ENCODE measurements around the gene MSANTD3. TPM values are rescaled to one million over a fixed set of nuclear protein-coding genes. Genes with fewer than 3 reads are reported as not detected.

The MSANTD3 gene
- total and polyA plus RNA-seq, 8 donors: 19.9 to 31.7 (median 22.2) TPM

DNA sequence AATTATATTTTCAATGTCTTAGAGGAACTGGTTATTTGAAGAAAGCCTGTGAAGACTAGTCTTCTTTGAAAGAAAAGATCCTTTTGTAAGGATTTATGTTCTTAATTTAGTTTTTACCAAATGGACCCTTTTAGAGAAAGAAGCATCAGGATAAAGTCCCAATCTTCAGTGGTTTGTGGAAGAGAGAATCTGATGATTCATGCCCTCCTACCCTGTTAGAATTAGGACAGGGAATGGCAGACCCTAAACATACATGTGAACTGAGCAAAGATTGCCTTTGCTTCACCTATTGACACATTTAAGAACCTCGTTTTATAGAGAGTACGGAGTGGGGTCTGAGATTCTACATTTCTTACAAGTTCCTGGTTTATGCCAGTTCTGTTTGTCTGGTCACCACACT is 26.0 kb downstream of the MSANTD3 start:
- Histone ChIP-seq H3K4me1 (no peaks in the 10 kb centered on the region), H3K9me3 (no peaks in the 10 kb centered on the region)
- TF ChIP-seq, protein P1, sequence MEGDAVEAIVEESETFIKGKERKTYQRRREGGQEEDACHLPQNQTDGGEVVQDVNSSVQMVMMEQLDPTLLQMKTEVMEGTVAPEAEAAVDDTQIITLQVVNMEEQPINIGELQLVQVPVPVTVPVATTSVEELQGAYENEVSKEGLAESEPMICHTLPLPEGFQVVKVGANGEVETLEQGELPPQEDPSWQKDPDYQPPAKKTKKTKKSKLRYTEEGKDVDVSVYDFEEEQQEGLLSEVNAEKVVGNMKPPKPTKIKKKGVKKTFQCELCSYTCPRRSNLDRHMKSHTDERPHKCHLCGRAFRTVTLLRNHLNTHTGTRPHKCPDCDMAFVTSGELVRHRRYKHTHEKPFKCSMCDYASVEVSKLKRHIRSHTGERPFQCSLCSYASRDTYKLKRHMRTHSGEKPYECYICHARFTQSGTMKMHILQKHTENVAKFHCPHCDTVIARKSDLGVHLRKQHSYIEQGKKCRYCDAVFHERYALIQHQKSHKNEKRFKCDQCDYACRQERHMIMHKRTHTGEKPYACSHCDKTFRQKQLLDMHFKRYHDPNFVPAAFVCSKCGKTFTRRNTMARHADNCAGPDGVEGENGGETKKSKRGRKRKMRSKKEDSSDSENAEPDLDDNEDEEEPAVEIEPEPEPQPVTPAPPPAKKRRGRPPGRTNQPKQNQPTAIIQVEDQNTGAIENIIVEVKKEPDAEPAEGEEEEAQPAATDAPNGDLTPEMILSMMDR (IDR thresholded peaks at IDR 0.05): no peak

DNA sequence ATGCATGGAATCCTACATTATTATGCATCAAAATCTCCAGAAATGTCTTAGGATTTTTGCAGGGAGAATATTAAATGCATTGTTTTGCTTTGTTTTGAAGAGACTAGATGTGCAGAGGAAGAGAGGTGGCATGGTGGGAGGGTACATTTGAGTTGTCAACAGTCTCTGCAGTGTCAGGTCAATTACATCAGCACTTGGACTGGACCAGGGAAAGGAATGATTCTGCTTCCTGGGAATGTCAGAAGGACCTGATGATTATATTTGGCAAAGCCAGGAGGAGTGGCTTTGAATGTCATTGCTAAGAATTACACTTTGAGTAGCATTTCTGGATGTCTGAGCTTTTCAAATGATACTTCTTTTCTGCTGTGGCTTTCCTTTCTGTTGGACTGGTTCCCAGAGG is 28.5 kb downstream of the MSANTD3 start:
- TF ChIP-seq, protein P1 (IDR thresholded peaks at IDR 0.05): no peak
- DNase-seq (no peak), ATAC-seq (no peak)
- Histone ChIP-seq H3K27me3 (no peaks in the 10 kb centered on the region), H3K4me1 (no peaks in the 10 kb centered on the region), H3K4me3 (no peak overlapping the region), H3K9me3 (no peaks in the 10 kb centered on the region), H3K27ac (no peak overlapping the region), H3K36me3 (peaks cover 0 to 26% of the 10 kb centered on the region in 2 donors)
- intact Hi-C loops (cut with DNase I): no loop called here

More for the DNA sequence above, 26.0 kb downstream of the MSANTD3 start:
- Histone ChIP-seq H3K27me3 (no peaks in the 10 kb centered on the region), H3K36me3 (peaks cover 0 to 26% of the 10 kb centered on the region in 2 donors), H3K4me3 (no peak overlapping the region), H3K27ac (no peak overlapping the region)
- no peak for DNase-seq
- intact Hi-C loops (cut with DNase I): no loop called here
- no peak for ATAC-seq

DNA sequence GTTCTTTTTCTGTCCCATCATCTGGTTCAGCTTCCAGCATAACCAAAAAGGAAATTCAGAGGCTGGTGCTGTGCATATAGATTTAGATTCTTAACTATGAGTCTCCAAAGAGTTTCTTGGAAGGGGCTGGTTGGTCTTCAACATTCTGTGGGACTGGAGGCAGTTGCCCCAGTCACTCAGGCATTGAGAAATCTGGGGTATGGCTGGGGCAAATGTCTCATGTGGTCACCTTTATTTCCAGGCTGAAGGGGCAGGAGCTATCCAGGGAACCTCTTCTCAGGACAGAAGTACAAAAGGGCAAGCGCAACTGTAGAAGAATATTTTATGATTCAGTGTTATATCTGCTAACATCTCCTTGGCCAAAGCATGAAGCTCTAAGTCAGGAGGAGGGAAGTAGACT is 30.6 kb downstream of the MSANTD3 start:
- Histone ChIP-seq H3K9me3 (no peaks in the 10 kb centered on the region), H3K4me3 (no peak overlapping the region), H3K27ac (no peak overlapping the region), H3K27me3 (no peaks in the 10 kb centered on the region), H3K36me3 (peaks cover 0 to 8% of the 10 kb centered on the region in 2 donors), H3K4me1 (no peaks in the 10 kb centered on the region)
- ATAC-seq (no peak), DNase-seq (no peak)
- TF ChIP-seq, protein P1 (IDR thresholded peaks at IDR 0.05): no peak
- intact Hi-C loops (cut with DNase I): no loop called here

DNA sequence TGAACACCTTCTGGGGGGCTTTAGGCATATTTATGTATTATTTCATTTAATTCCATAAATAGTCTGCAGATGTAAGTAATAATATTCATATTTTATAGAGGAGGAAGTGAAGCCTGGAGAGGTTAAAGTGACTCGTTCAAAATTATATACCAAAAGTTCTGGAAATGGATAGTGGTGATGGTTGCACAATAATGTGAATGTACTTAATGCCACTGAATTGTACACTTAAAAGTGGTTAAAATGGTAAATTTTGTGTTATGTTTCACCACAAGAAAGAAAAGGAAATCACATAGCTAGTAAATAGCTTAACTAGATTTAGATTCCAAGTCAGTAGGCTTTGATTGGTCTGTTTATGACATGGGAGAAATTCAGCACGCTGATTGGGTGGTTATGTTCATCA is 33.0 kb downstream of the MSANTD3 start:
- no peak for ATAC-seq
- H3K27me3 ChIP-seq: no peaks in the 10 kb centered on the region
- DNase-seq: no peak
- no peak overlapping the region for H3K4me3 ChIP-seq
- no peaks in the 10 kb centered on the region for H3K4me1 ChIP-seq
- no peak overlapping the region for H3K27ac ChIP-seq
- TF ChIP-seq, protein P1 (IDR thresholded peaks at IDR 0.05): no peak
- no peaks in the 10 kb centered on the region for H3K9me3 ChIP-seq
- no peaks in the 10 kb centered on the region for H3K36me3 ChIP-seq
- intact Hi-C loops (cut with DNase I): no loop called here

DNA sequence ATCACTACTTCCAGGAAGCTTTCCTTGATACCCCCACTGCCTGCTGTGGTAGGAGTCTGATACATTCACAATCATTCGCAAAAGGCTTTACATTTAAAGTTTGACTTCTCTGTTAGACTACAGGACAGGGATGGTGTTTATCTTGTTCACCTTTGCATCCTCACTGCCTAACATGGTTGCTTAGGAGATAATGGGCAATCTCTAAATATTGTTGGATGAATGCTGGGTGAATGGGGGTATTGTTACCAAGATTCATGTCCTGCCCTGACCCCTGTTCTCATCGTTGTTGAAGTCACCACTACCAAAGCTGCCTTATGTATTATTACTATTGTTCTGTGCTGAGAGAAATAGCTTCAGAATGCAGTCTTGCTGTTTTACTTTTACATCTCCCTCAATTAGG is 38.3 kb downstream of the MSANTD3 start:
- intact Hi-C loops (cut with DNase I): no loop called here

More for the DNA sequence above, 38.3 kb downstream of the MSANTD3 start:
- Histone ChIP-seq H3K9me3 (no peaks in the 10 kb centered on the region), H3K27ac (no peak overlapping the region), H3K27me3 (no peaks in the 10 kb centered on the region), H3K4me3 (no peak overlapping the region), H3K36me3 (no peaks in the 10 kb centered on the region), H3K4me1 (no peaks in the 10 kb centered on the region)
- no peak for DNase-seq
- ATAC-seq: no peak
- TF ChIP-seq, protein P1 (IDR thresholded peaks at IDR 0.05): no peak

Measured in left lung (tissue), 10 donors.